GM12891 (cell line): ENCODE measurements around the gene POLR3A.

Experiments
- PAX5 ChIP-seq: IDR thresholded peaks from 2 replicates; pipeline ENCODE4 v1.6.1; 2011; ENCODE audit warnings: low read length, moderate library complexity, mild to moderate bottlenecking; ENCODE audit not compliant: insufficient read depth, severe bottlenecking
- POLR2A ChIP-seq: IDR thresholded peaks from 2 replicates; pipeline ENCODE4 v1.6.1; 2011; ENCODE audit warnings: low read depth, low read length, control low read depth
- POLR2AphosphoS5 ChIP-seq: IDR thresholded peaks from 2 replicates; pipeline ENCODE4 v1.6.1; 2011; ENCODE audit warnings: low read depth, low read length, control low read depth
- POU2F2 ChIP-seq: IDR thresholded peaks from 2 replicates; pipeline ENCODE4 v1.6.1; 2011; ENCODE audit warnings: low read depth, mild to moderate bottlenecking, control low read depth, low read length, moderate library complexity
- SPI1 ChIP-seq: IDR thresholded peaks from 2 replicates; pipeline ENCODE4 v1.6.1; 2011; ENCODE audit warnings: low read depth, low read length, control low read depth
- TAF1 ChIP-seq: IDR thresholded peaks from 2 replicates; pipeline ENCODE4 v1.6.1; 2011; ENCODE audit warnings: low read depth, low read length, control low read depth

GRCh38 chr10:77926566-77927401 lies 102.5 kb downstream of the POLR3A start, which contains the start of gene DLG5:
- TF ChIP-seq POLR2A, result no peak
- no peak for TF ChIP-seq POLR2AphosphoS5
- no peak for TF ChIP-seq TAF1
- no peak for TF ChIP-seq SPI1
- TF ChIP-seq POU2F2, result no peak
- no peak for TF ChIP-seq PAX5
